T-cell (primary cell): ENCODE results near the gene TOM1L2. TPM values are rescaled to one million over a fixed set of nuclear protein-coding genes. Genes with fewer than 3 reads are reported as not detected.

Experiments used
- ATAC-seq, 4 experiments: fragments of 200-7000 bp in 3 of 4; fragments of 150-1000 bp in 1 of 4; cut with Tn5 transposase; replicated peaks in 1 of 4; 1 replicate in 3 of 4; 2 replicates in 1 of 4; pipeline ENCODE4 v1.10.0; 2021; ENCODE audit warnings: moderate library complexity in 3 of 4, mild to moderate bottlenecking in 2 of 4, moderate number of reproducible peaks in 1 of 4
- CTCF ChIA-PET, 2 donors: fragments of 300-600 bp; sonication (Branson Sonifier 250); formaldehyde crosslinking; loops; one replicate each; lab custom pipeline; 2022; ENCODE audit warnings: antibody characterized with exemption in 2 of 2; lab: Charles Lee
- POLR2A ChIA-PET, 2 donors: fragments of 300-600 bp; sonication (Branson Sonifier 250); formaldehyde crosslinking; loops; one replicate each; lab custom pipeline; 2022; ENCODE audit warnings: antibody characterized with exemption in 2 of 2; lab: Charles Lee
- DNase-seq, 35 experiments: peaks; one replicate each; pipeline versions ENCODE4 v3.0.0 to v3.0.0-alpha.2; 2013 to 2023
- H3K27ac ChIP-seq: one replicate; pipeline ENCODE4 v1.5.1; 2013; ENCODE audit warnings: low read length
- H3K27me3 ChIP-seq, 2 experiments: replicated peaks in 1 of 2; 1 replicate in 1 of 2; 2 replicates in 1 of 2; pipeline versions ENCODE4 v1.6.1 to v1.7.0; 2013; ENCODE audit warnings: low read length in 1 of 2, mixed read lengths in 1 of 2; ENCODE audit not compliant: control insufficient read depth in 2 of 2, insufficient read depth in 2 of 2; ENCODE audit errors: extremely low read depth in 1 of 2
- H3K36me3 ChIP-seq, 2 donors: 1 replicate in 1 of 2; 2 replicates in 1 of 2; pipeline versions ENCODE4 v1.6.1 to v1.7.0; 2013; ENCODE audit warnings: low read length in 1 of 2; ENCODE audit not compliant: control insufficient read depth in 2 of 2, insufficient read depth in 1 of 2; ENCODE audit errors: extremely low read depth in 1 of 2
- H3K4me1 ChIP-seq, 2 experiments: 1 replicate in 1 of 2; 2 replicates in 1 of 2; pipeline versions ENCODE4 v1.6.1 to v1.7.0; 2013; ENCODE audit warnings: low read length in 2 of 2, mixed read lengths in 1 of 2; ENCODE audit not compliant: insufficient read depth in 2 of 2, control insufficient read depth in 1 of 2; ENCODE audit errors: extremely low read depth in 1 of 2
- H3K4me3 ChIP-seq, 2 donors: 1 replicate in 1 of 2; 2 replicates in 1 of 2; pipeline versions ENCODE4 v1.5.1 to v1.7.0; 2013; ENCODE audit warnings: mild to moderate bottlenecking in 2 of 2, low read length in 1 of 2, moderate library complexity in 1 of 2; ENCODE audit not compliant: control insufficient read depth in 1 of 2; ENCODE audit errors: extremely low read depth in 1 of 2
- H3K9me3 ChIP-seq: 2 replicates; pipeline ENCODE4 v1.7.0; 2013
- H3K27ac Mint-ChIP-seq, 2 donors: one replicate each; pipeline ENCODE4 v1.8.0; 2020 to 2021; ENCODE audit warnings: mild to moderate bottlenecking in 2 of 2, mixed read lengths in 2 of 2
- H3K27me3 Mint-ChIP-seq, 2 donors: one replicate each; pipeline ENCODE4 v1.8.0; 2021 to 2022; ENCODE audit warnings: mixed read lengths in 2 of 2
- H3K36me3 Mint-ChIP-seq: one replicate; pipeline ENCODE4 v1.8.0; 2021; ENCODE audit warnings: mixed read lengths
- H3K4me1 Mint-ChIP-seq, 3 donors: one replicate each; pipeline ENCODE4 v1.8.0; 2020 to 2022; ENCODE audit warnings: mixed read lengths in 3 of 3, mild to moderate bottlenecking in 1 of 3
- H3K4me3 Mint-ChIP-seq, 3 donors: one replicate each; pipeline ENCODE4 v1.8.0; 2020 to 2022; ENCODE audit warnings: mild to moderate bottlenecking in 3 of 3, mixed read lengths in 3 of 3, moderate library complexity in 3 of 3
- H3K9me3 Mint-ChIP-seq, 3 donors: one replicate each; pipeline ENCODE4 v1.8.0; 2020 to 2022; ENCODE audit warnings: mixed read lengths in 3 of 3
- WGBS: methylation state at CpG from one replicate; pipeline ENCODE4 v1.1.5; 2013; ENCODE audit warnings: missing lambda C conversion rate; ENCODE audit not compliant: insufficient coverage; 5-methylcytosine and 5-hydroxymethylcytosine counted together
- total RNA-seq, 35 experiments: library from RNA in 6 of 35; stranded (reverse) in 6 of 35; fragments of 120-200 nt in 1 of 35; gene quantifications; one replicate each; pipeline versions ENCODE4 v1.2.1 to v1.2.4 and lab custom pipeline; 2013 to 2026

TOM1L2 gene
- total RNA-seq, 5 donors from 2014 or later (not counting 1 experiment from before 2014, with no cell fraction given): 57.5 to 71.5 (median 61.9) TPM

GRCh38 chr17:17935321-17936271 lies 36.6 kb downstream of the TOM1L2 start:
- DNase-seq (no peak), ATAC-seq (peak in 1 of 4 experiments; percentile 45)
- no peaks in the 10 kb centered on the region for H3K27me3 ChIP-seq
- H3K4me3 ChIP-seq: no peak overlapping the region
- H3K36me3 ChIP-seq: no peaks in the 10 kb centered on the region
- Mint-ChIP-seq H3K4me3 (peak overlapping the region in 1 of 3 donors; percentile 15), H3K27ac (peak overlapping the region; percentile 14 to 19), H3K4me1 (peaks cover 59 to 65% (median 62%) of the 10 kb centered on the region in 3 donors), H3K9me3 (no peaks in the 10 kb centered on the region), H3K27me3 (no peaks in the 10 kb centered on the region), H3K36me3 (no peaks in the 10 kb centered on the region)
- CTCF ChIA-PET: interaction anchor here (0.6 to 0.8 kb wide), 3 partner anchors 9 to 95 kb away, joined by 3 to 6 read pairs (median 3); no protein-coding TSS in a partner anchor
- no peak overlapping the region for H3K27ac ChIP-seq
- no peaks in the 10 kb centered on the region for H3K9me3 ChIP-seq
- POLR2A ChIA-PET: interaction anchor here in 1 of 2 donors (1.3 kb wide), 1 partner anchor 253 kb away, joined by 3 read pairs; no protein-coding TSS in a partner anchor
- H3K4me1 ChIP-seq: peaks cover 0 to 11% of the 10 kb centered on the region in 2 experiments
- WGBS: 84% methylated on average over 5 of the region's 6 CpGs

- Mint-ChIP-seq H3K27ac (peak overlapping the region in 1 of 2 donors; percentile 14), H3K27me3 (no peaks in the 10 kb centered on the region), H3K36me3 (no peaks in the 10 kb centered on the region), H3K4me3 (no peak overlapping the region), H3K9me3 (no peaks in the 10 kb centered on the region), H3K4me1 (peaks cover 57 to 65% (median 63%) of the 10 kb centered on the region in 3 donors)
- no peak for ATAC-seq
- H3K27me3 ChIP-seq: no peaks in the 10 kb centered on the region
- DNase-seq: no peak
- H3K9me3 ChIP-seq: no peaks in the 10 kb centered on the region
- H3K27ac ChIP-seq: no peak overlapping the region
- H3K4me3 ChIP-seq: no peak overlapping the region
- no peaks in the 10 kb centered on the region for H3K36me3 ChIP-seq
- 79% methylated on average over 2 of the region's 3 CpGs for whole genome bisulfite sequencing
- ChIA-PET CTCF (interaction anchor here in 1 of 2 donors (0.6 kb wide), 1 partner anchor 59 kb away, joined by 3 read pairs; no protein-coding TSS in a partner anchor), POLR2A (no interaction called here)
- H3K4me1 ChIP-seq: peaks cover 0 to 11% of the 10 kb centered on the region in 2 experiments
Measured at GRCh38 chr17:17934806-17935205, 37.4 kb downstream of the TOM1L2 start.

GRCh38 chr17:17934214-17934613 lies 38.0 kb downstream of the TOM1L2 start:
- no peak overlapping the region for H3K4me3 Mint-ChIP-seq
- no CpG with 5 or more reads among the region's 2 CpGs for WGBS
- H3K4me1 Mint-ChIP-seq: peaks cover 53 to 62% (median 61%) of the 10 kb centered on the region in 3 donors
- peaks cover 0 to 11% of the 10 kb centered on the region in 2 experiments for H3K4me1 ChIP-seq
- DNase-seq (no peak), ATAC-seq (no peak)
- no peak overlapping the region for H3K27ac Mint-ChIP-seq
- CTCF ChIA-PET: no interaction called here
- no peaks in the 10 kb centered on the region for H3K9me3 ChIP-seq
- POLR2A ChIA-PET: no interaction called here
- no peak overlapping the region for H3K4me3 ChIP-seq
- no peaks in the 10 kb centered on the region for H3K27me3 Mint-ChIP-seq
- no peaks in the 10 kb centered on the region for H3K27me3 ChIP-seq
- no peaks in the 10 kb centered on the region for H3K36me3 ChIP-seq
- H3K27ac ChIP-seq: no peak overlapping the region
- no peaks in the 10 kb centered on the region for H3K36me3 Mint-ChIP-seq
- no peaks in the 10 kb centered on the region for H3K9me3 Mint-ChIP-seq

- ChIA-PET POLR2A (no interaction called here), CTCF (no interaction called here)
- Mint-ChIP-seq H3K27me3 (no peaks in the 10 kb centered on the region), H3K36me3 (no peaks in the 10 kb centered on the region), H3K4me1 (peaks cover 53 to 59% (median 57%) of the 10 kb centered on the region in 3 donors), H3K27ac (no peak overlapping the region), H3K4me3 (no peak overlapping the region), H3K9me3 (no peaks in the 10 kb centered on the region)
- ATAC-seq (no peak), DNase-seq (no peak)
- Histone ChIP-seq H3K9me3 (no peaks in the 10 kb centered on the region), H3K4me3 (no peak overlapping the region), H3K36me3 (no peaks in the 10 kb centered on the region), H3K27me3 (no peaks in the 10 kb centered on the region), H3K27ac (no peak overlapping the region), H3K4me1 (peaks cover 0 to 11% of the 10 kb centered on the region in 2 experiments)
Measured at GRCh38 chr17:17933775-17934174, 38.4 kb downstream of the TOM1L2 start.

GRCh38 chr17:17931159-17931558 lies 41.0 kb downstream of the TOM1L2 start:
- H3K4me1 ChIP-seq: peaks cover 0 to 10% of the 10 kb centered on the region in 2 experiments
- WGBS: 77% methylated on average over 2 of the region's 2 CpGs
- H3K9me3 ChIP-seq: no peaks in the 10 kb centered on the region
- H3K27me3 ChIP-seq: no peaks in the 10 kb centered on the region
- Mint-ChIP-seq H3K27ac (no peak overlapping the region), H3K36me3 (no peaks in the 10 kb centered on the region), H3K9me3 (no peaks in the 10 kb centered on the region), H3K27me3 (no peaks in the 10 kb centered on the region), H3K4me1 (peaks cover 40 to 51% (median 47%) of the 10 kb centered on the region in 3 donors), H3K4me3 (no peak overlapping the region)
- POLR2A ChIA-PET: no interaction called here
- no peaks in the 10 kb centered on the region for H3K36me3 ChIP-seq
- ATAC-seq (no peak), DNase-seq (no peak)
- CTCF ChIA-PET: interaction anchor here in 1 of 2 donors (1.1 kb wide), 1 partner anchor 12 kb away, joined by 3 read pairs; no protein-coding TSS in a partner anchor
- no peak overlapping the region for H3K27ac ChIP-seq
- no peak overlapping the region for H3K4me3 ChIP-seq

GRCh38 chr17:17930674-17931073 lies 41.5 kb downstream of the TOM1L2 start:
- POLR2A ChIA-PET: no interaction called here
- H3K27ac Mint-ChIP-seq: no peak overlapping the region
- peaks cover 0 to 5% of the 10 kb centered on the region in 2 experiments for H3K4me1 ChIP-seq
- no peaks in the 10 kb centered on the region for H3K27me3 Mint-ChIP-seq
- no peak overlapping the region for H3K4me3 Mint-ChIP-seq
- no peak for DNase-seq
- no peaks in the 10 kb centered on the region for H3K36me3 ChIP-seq
- H3K27ac ChIP-seq: no peak overlapping the region
- no peak overlapping the region for H3K4me3 ChIP-seq
- no peak for ATAC-seq
- H3K27me3 ChIP-seq: no peaks in the 10 kb centered on the region
- CTCF ChIA-PET: interaction anchor here in 1 of 2 donors (1.1 kb wide), 1 partner anchor 11 kb away, joined by 3 read pairs; no protein-coding TSS in a partner anchor
- H3K9me3 ChIP-seq: no peaks in the 10 kb centered on the region
- no peaks in the 10 kb centered on the region for H3K36me3 Mint-ChIP-seq
- H3K9me3 Mint-ChIP-seq: no peaks in the 10 kb centered on the region
- H3K4me1 Mint-ChIP-seq: peaks cover 36 to 48% (median 44%) of the 10 kb centered on the region in 3 donors
